Right lobe of liver (tissue), 4 donors: ENCODE results near the gene CYP26A1.

Experiments used
- POLR2A ChIP-seq: fragments of 450-650 bp; IDR thresholded peaks from one replicate; pipeline ENCODE4 v1.6.1; 2017; ENCODE audit warnings: antibody characterized with exemption, mild to moderate bottlenecking
- TF ChIP-seq, protein P1 (sequence below), 4 donors: fragments of 200-600 bp in 3 of 4; fragments of 450-650 bp in 1 of 4; IDR thresholded peaks; one replicate each; pipeline versions ENCODE4 v1.5.1 to v1.8.0; 2016 to 2022; ENCODE audit warnings: antibody characterized with exemption in 4 of 4, mild to moderate bottlenecking in 2 of 4
- donor health status: DM: no; HTN: no; CAD: no.
- donor health status: DM: no; HTN: no; CAD: no.
- donor health status: DM: no; HTN: yes; CAD: no.

DNA sequence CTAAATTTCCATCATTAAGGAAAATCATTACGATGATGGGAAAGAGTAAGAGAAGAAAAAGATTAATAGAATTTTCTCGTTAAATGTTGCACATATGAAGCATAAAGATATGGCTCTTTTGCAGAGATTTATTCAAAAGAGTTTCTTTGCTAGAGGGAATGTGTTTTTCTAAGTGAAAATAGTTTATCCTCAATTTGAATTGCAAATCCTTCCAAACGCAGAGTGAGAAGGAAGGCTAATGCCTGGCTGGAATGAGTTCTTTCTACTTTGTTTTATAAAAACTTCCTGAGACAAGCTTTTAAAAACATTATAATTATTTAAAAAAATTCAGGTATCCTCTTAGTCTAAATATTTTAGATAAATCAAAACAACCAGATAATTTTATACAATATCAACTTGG is 14.2 kb downstream of the CYP26A1 start:
- no peak for TF ChIP-seq POLR2A
- TF ChIP-seq, protein P1, sequence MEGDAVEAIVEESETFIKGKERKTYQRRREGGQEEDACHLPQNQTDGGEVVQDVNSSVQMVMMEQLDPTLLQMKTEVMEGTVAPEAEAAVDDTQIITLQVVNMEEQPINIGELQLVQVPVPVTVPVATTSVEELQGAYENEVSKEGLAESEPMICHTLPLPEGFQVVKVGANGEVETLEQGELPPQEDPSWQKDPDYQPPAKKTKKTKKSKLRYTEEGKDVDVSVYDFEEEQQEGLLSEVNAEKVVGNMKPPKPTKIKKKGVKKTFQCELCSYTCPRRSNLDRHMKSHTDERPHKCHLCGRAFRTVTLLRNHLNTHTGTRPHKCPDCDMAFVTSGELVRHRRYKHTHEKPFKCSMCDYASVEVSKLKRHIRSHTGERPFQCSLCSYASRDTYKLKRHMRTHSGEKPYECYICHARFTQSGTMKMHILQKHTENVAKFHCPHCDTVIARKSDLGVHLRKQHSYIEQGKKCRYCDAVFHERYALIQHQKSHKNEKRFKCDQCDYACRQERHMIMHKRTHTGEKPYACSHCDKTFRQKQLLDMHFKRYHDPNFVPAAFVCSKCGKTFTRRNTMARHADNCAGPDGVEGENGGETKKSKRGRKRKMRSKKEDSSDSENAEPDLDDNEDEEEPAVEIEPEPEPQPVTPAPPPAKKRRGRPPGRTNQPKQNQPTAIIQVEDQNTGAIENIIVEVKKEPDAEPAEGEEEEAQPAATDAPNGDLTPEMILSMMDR (IDR thresholded peaks at IDR 0.05) = no peak
